GM19468 (cell line): Measurements from ENCODE around the gene HS1BP3.

Source experiments
- ATAC-seq: cut with Tn5 transposase; IDR thresholded peaks from one replicate; pipeline ENCODE4 v1.9.1; 2021; ENCODE audit warnings: mild to moderate bottlenecking, moderate library complexity, moderate number of reproducible peaks; ENCODE audit not compliant: unreplicated experiment; ENCODE audit errors: extremely low read depth

HS1BP3 gene

GRCh38 chr2:20575935-20576597 is 74.8 kb downstream of the HS1BP3 start:
- ATAC-seq, result no peak

- no peak for ATAC-seq
These were observed 75.5 kb downstream of the HS1BP3 start for GRCh38 chr2:20575414-20575813.

- no peak for ATAC-seq
These were observed 76.0 kb downstream of the HS1BP3 start for GRCh38 chr2:20574930-20575329.

GRCh38 chr2:20574423-20574911 is 76.4 kb downstream of the HS1BP3 start:
- no peak for ATAC-seq

- no peak for ATAC-seq
These were observed 77.1 kb downstream of the HS1BP3 start for GRCh38 chr2:20573620-20574422.

GRCh38 chr2:20572221-20572620 is 78.7 kb downstream of the HS1BP3 start:
- no peak for ATAC-seq

GRCh38 chr2:20571644-20572215 is 79.2 kb downstream of the HS1BP3 start:
- ATAC-seq, result no peak

GRCh38 chr2:20571231-20571630 is 79.7 kb downstream of the HS1BP3 start:
- no peak for ATAC-seq

- no peak for ATAC-seq
These were observed 80.6 kb downstream of the HS1BP3 start for GRCh38 chr2:20570249-20570648.

- no peak for ATAC-seq
These were observed 81.3 kb downstream of the HS1BP3 start for GRCh38 chr2:20569464-20570223.

- ATAC-seq, result no peak
These were observed 82.1 kb downstream of the HS1BP3 start for GRCh38 chr2:20568501-20569463.

- ATAC-seq, result no peak
These were observed 83.0 kb downstream of the HS1BP3 start for GRCh38 chr2:20567926-20568179.
